Cardiac muscle cell (in vitro differentiated cells and primary cell): ENCODE data around the gene FHIP2A. TPM values are rescaled to one million over a fixed set of nuclear protein-coding genes. Genes with fewer than 3 reads are reported as not detected.
"Not testable (repeated sequence)": the region's sequence is repeated elsewhere in the genome, so short reads cannot be mapped to it uniquely, and the experiment has no call there.

Source experiments
- DNase-seq, 2 donors: peaks; one replicate each; pipeline versions ENCODE4 v3.0.0 to v3.0.0-alpha.2; 2010 to 2017; ENCODE audit warnings: low read depth in 1 of 2, low spot score in 1 of 2
- H3K27ac ChIP-seq: fragments of 200-600 bp; sonication (generic); 2 replicates; pipeline ENCODE4 v1.5.1; 2016
- H3K27me3 ChIP-seq: fragments of 200-600 bp; sonication (generic); 2 replicates; pipeline ENCODE4 v1.6.0; 2016; ENCODE audit warnings: control low read depth
- H3K36me3 ChIP-seq: fragments of 200-600 bp; sonication (generic); 2 replicates; pipeline ENCODE4 v1.5.1; 2016; ENCODE audit warnings: control low read depth
- H3K4me1 ChIP-seq: fragments of 200-600 bp; sonication (generic); 2 replicates; pipeline ENCODE4 v1.8.1; 2017; ENCODE audit warnings: low read depth, mild to moderate bottlenecking, mixed run types
- H3K4me3 ChIP-seq: fragments of 200-600 bp; sonication (generic); 2 replicates; pipeline ENCODE4 v1.5.1; 2016; ENCODE audit warnings: mild to moderate bottlenecking
- H3K9me3 ChIP-seq: fragments of 200-600 bp; sonication (generic); 2 replicates; pipeline ENCODE4 v1.5.1; 2017; ENCODE audit warnings: low read depth, mild to moderate bottlenecking, control low read depth
- CTCF ChIP-seq: IDR thresholded peaks from 2 replicates; pipeline ENCODE4 v1.5.1; 2012; ENCODE audit warnings: low read depth, mild to moderate bottlenecking, low read length
- polyA plus RNA-seq: library from polyadenylated mRNA; unstranded; fragments of >200 nt; fragmentation: Nextera tagmentation; extraction: Ambion mirVana; gene quantifications from 2 replicates; pipeline ENCODE4 v1.2.1, GENCODE V29; 2016
- total RNA-seq: library from RNA; depleted of rRNA; stranded (reverse); fragments of >200 nt; gene quantifications from 2 replicates; pipeline ENCODE4 v1.2.3, GENCODE V29; 2016

FHIP2A gene
- total and polyA plus RNA-seq, 2 experiments from 2014 or later = 14.8 to 49.4 TPM

DNA sequence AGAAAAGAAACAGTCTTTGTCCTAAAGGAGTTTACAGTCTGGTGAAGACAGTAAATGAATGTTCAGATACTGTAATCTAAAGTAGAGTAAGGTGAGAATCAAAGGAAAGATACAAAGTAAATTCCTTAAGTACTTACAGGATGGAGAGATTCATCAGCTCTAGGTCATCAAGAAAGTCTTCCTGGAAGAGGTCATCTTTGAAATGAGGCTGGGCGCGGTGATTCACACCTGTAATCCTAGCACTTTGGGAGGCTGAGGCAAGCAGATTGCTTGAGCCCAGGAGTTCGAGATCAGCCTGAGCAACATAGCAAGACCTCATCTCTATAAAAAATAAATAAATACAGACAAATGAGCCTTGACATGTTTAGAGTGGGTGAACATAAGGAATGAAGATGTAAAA lies 18.3 kb downstream of the FHIP2A start:
- H3K27ac ChIP-seq = no peak overlapping the region
- H3K4me1 ChIP-seq = no peaks in the 10 kb centered on the region
- no peak overlapping the region for H3K4me3 ChIP-seq
- H3K36me3 ChIP-seq = peaks cover 75% of the 10 kb centered on the region
- no peaks in the 10 kb centered on the region for H3K27me3 ChIP-seq
- DNase-seq = no peak
- no peak for TF ChIP-seq CTCF
- no peaks in the 10 kb centered on the region for H3K9me3 ChIP-seq

DNA sequence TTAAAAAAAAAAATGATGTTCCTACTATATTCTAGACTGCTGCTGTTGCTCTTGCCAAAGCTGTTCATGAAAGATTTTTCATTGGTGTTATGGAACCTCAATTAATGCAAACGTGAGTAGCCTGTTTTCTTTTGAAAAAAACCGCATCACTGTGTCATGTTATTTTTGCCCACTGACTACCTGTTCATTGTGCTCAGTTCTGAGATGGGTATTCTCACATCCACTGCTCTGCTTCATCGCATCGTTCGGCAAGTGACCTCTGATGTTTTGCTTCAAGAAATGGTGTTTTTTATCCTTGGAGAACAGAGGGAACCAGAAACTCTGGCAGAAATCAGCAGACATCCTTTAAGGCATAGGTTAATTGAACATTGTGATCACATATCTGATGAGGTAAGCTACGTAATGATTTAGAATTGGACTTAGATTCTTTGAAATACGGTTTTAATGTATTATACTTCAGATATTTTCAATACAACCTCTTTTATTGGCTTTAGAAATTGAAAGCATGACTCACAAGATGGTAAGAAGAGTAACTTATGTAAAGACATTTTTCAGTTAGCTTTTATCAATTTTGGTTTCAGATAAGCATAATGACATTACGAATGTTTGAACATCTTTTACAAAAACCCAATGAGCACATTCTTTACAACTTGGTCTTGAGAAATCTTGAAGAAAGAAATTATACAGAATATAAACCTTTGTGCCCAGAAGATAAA lies 24.6 kb downstream of the FHIP2A start:
- peaks cover 78% of the 10 kb centered on the region for H3K36me3 ChIP-seq
- H3K4me3 ChIP-seq = no peak overlapping the region
- no peak overlapping the region for H3K27ac ChIP-seq
- no peaks in the 10 kb centered on the region for H3K9me3 ChIP-seq
- H3K27me3 ChIP-seq = no peaks in the 10 kb centered on the region
- H3K4me1 ChIP-seq = no peaks in the 10 kb centered on the region
- TF ChIP-seq CTCF = no peak
- no peak for DNase-seq

GRCh38 chr10:114847517-114847916 lies 25.9 kb downstream of the FHIP2A start:
- H3K4me3 ChIP-seq, H3K4me1 ChIP-seq, H3K27ac ChIP-seq, H3K9me3 ChIP-seq, DNase-seq, H3K27me3 ChIP-seq: not testable (repeated sequence)
- H3K36me3 ChIP-seq = peaks cover 76% of the 10 kb centered on the region

GRCh38 chr10:114849674-114850073 lies 28.1 kb downstream of the FHIP2A start:
- Histone ChIP-seq H3K4me1 (no peaks in the 10 kb centered on the region), H3K27ac (no peak overlapping the region), H3K9me3 (no peaks in the 10 kb centered on the region), H3K4me3 (no peak overlapping the region), H3K27me3 (no peaks in the 10 kb centered on the region), H3K36me3 (peaks cover 70% of the 10 kb centered on the region)
- DNase-seq = no peak
- TF ChIP-seq CTCF = no peak

- no peak for TF ChIP-seq CTCF
- no peak for DNase-seq
- Histone ChIP-seq H3K4me3 (no peak overlapping the region), H3K4me1 (no peaks in the 10 kb centered on the region), H3K27ac (no peak overlapping the region), H3K9me3 (no peaks in the 10 kb centered on the region), H3K27me3 (no peaks in the 10 kb centered on the region), H3K36me3 (peaks cover 72% of the 10 kb centered on the region)
Measured at GRCh38 chr10:114850126-114850525, 28.5 kb downstream of the FHIP2A start.

DNA sequence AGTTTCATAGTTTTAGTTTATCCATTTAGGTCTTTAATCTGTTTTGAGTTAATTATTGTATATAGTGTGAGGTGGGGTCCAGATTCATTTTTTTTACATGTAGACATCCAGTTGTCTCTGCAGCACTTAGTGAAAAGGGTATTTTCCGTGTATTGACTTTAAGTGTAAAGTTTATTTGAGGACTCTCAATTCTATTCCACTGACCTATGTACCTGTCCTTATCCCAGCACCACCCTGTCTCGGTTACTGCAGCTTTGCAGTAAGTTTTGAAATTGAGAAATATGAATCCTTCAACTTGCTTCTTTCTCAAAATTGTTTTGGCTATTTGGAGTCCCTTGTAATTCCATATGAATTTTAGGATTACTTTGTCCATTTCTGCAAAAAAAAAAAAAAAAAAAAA lies 29.8 kb downstream of the FHIP2A start:
- TF ChIP-seq CTCF = no peak
- no peak overlapping the region for H3K4me3 ChIP-seq
- no peak for DNase-seq
- peaks cover 70% of the 10 kb centered on the region for H3K36me3 ChIP-seq
- H3K27me3 ChIP-seq = no peaks in the 10 kb centered on the region
- no peak overlapping the region for H3K27ac ChIP-seq
- no peaks in the 10 kb centered on the region for H3K9me3 ChIP-seq
- no peaks in the 10 kb centered on the region for H3K4me1 ChIP-seq
